GM06990 (cell line): Measurements from ENCODE around the gene NDUFV2.

Source experiments
- DNase-seq: peaks from one replicate; pipeline ENCODE4 v3.0.0-alpha.2; 2011; ENCODE audit not compliant: insufficient read length; ENCODE audit errors: extremely low read depth
- H3K27me3 ChIP-seq: replicated peaks from 2 replicates; pipeline ENCODE4 v1.6.0; 2011; ENCODE audit warnings: low read length; ENCODE audit not compliant: control insufficient read depth, insufficient read depth
- H3K36me3 ChIP-seq: 2 replicates; pipeline ENCODE4 v1.5.1; 2011; ENCODE audit warnings: low read length; ENCODE audit not compliant: control insufficient read depth, insufficient read depth
- H3K4me3 ChIP-seq: replicated peaks from 2 replicates; pipeline ENCODE4 v1.5.1; 2011; ENCODE audit warnings: low read depth, mild to moderate bottlenecking, control low read depth, low read length
- CTCF ChIP-seq: IDR thresholded peaks from 2 replicates; pipeline ENCODE4 v1.5.1; 2011; ENCODE audit warnings: low read length, control low read depth, mild to moderate bottlenecking, inconsistent platforms; ENCODE audit not compliant: insufficient read depth, poor library complexity, severe bottlenecking

Gene NDUFV2

GRCh38 chr18:9173770-9174233, 71.3 kb downstream of the NDUFV2 start:
- no peaks in the 10 kb centered on the region for H3K36me3 ChIP-seq
- no peak for TF ChIP-seq CTCF
- no peaks in the 10 kb centered on the region for H3K27me3 ChIP-seq
- DNase-seq: peak; percentile 30
- no peak overlapping the region for H3K4me3 ChIP-seq

GRCh38 chr18:9174302-9174701, 71.8 kb downstream of the NDUFV2 start:
- H3K27me3 ChIP-seq: no peaks in the 10 kb centered on the region
- no peak for TF ChIP-seq CTCF
- H3K4me3 ChIP-seq: no peak overlapping the region
- DNase-seq: no peak
- H3K36me3 ChIP-seq: no peaks in the 10 kb centered on the region

- no peaks in the 10 kb centered on the region for H3K27me3 ChIP-seq
- no peaks in the 10 kb centered on the region for H3K36me3 ChIP-seq
- TF ChIP-seq CTCF: no peak
- no peak for DNase-seq
- H3K4me3 ChIP-seq: no peak overlapping the region
Observed at GRCh38 chr18:9175115-9175514, 72.6 kb downstream of the NDUFV2 start.

- no peak for TF ChIP-seq CTCF
- no peak overlapping the region for H3K4me3 ChIP-seq
- no peaks in the 10 kb centered on the region for H3K27me3 ChIP-seq
- no peaks in the 10 kb centered on the region for H3K36me3 ChIP-seq
- DNase-seq: no peak
Observed at GRCh38 chr18:9177031-9177430, 74.5 kb downstream of the NDUFV2 start.

GRCh38 chr18:9177466-9177865, 75.0 kb downstream of the NDUFV2 start:
- no peaks in the 10 kb centered on the region for H3K27me3 ChIP-seq
- no peak for TF ChIP-seq CTCF
- H3K36me3 ChIP-seq: no peaks in the 10 kb centered on the region
- no peak for DNase-seq
- H3K4me3 ChIP-seq: no peak overlapping the region

- no peak overlapping the region for H3K4me3 ChIP-seq
- DNase-seq: no peak
- H3K27me3 ChIP-seq: no peaks in the 10 kb centered on the region
- TF ChIP-seq CTCF: no peak
- no peaks in the 10 kb centered on the region for H3K36me3 ChIP-seq
Observed at GRCh38 chr18:9178557-9178956, 76.1 kb downstream of the NDUFV2 start.
